Inferior parietal cortex (tissue), 1 donor: ENCODE results near the gene YBX2.
A peak's percentile ranks its signal among the peaks of the same experiment; 100 is the strongest.
"Not testable (repeated sequence)": the region's sequence is repeated elsewhere in the genome, so short reads cannot be mapped to it uniquely, and the experiment has no call there.

ENCODE experiments used
- DNase-seq: peaks from one replicate; pipeline ENCODE4 v3.0.0-alpha.2; 2016; ENCODE audit errors: extremely low spot score

The YBX2 gene

DNA sequence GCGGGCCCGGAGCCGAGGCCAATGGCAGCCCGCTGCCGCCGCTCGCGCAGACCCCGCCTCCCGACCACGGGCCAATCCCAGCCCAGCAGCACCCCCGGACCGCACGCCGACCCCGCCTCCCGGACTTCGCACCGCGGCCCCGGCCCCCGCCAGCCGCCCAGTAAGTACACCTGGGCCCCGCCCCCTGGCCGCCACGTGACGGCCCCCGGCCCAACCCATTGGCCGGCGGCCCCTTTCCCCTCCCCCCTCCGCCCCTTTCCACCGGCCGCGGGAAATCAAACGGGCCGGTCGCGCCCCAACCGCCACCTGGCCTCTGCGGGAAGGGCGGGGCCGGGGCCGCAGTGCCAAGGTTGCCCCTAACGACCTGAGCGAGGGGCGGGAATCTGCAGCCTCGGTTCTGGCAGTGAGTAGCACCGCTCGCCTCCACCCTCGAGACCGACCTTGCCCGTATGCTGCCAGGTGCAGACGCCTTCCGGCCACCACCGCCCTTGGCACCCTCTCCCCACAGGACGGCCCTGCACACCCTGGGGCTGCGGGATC, at the start of gene YBX2:
TSS of gene YBX2 (minus strand) at position 26 of the 540 bp plus-strand sequence. CDS start 139 bp downstream, outside the sequence.
- no peak for DNase-seq

DNA sequence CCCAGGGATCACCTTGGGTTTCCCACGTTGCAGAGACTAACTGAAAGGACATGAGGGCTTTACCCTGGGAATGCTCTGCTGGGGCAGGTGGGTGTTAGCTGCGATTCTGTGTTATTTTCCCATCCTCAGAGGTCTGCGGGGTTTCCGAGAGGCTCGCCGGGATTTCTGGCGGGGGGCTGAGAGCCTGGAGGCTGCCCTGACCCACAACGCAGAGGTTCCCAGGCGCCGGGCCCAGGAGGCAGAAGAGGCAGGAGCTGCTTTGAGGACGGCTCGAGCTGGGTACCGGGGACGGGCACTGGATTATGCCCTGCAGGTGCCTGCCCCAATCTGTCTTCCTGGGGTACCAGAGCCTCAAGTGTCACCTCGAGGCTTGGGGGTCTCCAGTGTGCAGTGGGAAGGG, 48.8 kb upstream of the YBX2 start:
- DNase-seq = no peak

DNA sequence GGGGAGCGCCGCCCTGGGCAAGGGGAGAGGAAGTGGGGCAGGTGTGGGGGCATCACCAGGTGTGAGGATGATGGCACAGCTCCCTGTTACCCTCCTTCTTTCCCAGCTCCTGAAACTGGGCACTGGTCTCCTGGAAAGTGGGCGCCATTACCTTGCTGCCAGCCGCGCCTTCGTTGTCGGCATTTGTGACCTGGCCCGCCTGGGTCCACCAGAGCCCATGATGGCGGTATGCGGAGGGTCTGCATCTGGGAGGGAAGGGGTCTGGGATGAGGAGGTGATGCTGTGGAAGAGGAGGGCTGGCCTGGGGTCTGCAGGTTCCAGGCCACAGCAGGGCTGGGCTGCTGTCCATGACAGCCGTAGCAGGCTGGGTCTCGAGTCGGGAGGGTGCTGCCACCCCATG, 47.4 kb upstream of the YBX2 start:
- DNase-seq = no peak

DNA sequence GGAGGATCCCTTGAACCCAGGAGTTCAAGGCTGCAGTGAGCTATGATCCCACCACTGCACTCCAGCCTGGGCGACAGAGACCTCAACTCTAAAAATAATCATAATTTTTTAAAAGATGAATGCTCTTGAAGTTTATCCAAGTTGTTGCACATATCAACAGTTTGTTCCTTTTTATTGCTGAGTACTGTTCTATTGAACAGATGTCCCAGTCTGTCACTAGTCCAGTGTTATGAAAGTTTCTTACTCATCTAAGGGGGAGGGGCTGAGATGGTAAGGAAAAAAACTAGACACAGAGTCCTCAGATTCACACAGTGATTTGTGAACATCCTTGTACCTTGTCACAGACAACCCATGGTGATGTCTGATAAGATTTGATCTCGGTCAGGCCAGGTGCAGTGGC, 45.7 kb upstream of the YBX2 start:
- DNase-seq = peak; percentile 11

DNA sequence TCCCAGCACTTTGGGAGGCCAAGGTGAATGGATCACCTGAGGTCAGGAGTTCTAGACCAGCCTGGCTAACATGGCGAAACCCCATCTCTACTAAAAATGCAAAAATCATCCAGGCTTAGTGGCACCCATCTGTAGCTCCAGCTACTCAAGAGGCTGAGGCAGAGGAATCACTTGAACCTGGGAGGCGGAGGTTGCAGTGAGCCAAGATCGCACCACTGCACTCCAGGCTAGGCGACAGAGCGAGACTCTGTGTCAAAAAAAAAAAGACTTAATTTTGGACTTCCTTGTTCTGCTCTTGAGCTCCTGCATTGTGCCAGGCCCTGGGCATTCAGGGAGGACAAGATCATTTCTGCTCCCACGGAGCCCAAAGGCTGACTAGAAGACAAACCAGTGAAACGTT, 43.2 kb upstream of the YBX2 start:
- not testable (repeated sequence) for DNase-seq

DNA sequence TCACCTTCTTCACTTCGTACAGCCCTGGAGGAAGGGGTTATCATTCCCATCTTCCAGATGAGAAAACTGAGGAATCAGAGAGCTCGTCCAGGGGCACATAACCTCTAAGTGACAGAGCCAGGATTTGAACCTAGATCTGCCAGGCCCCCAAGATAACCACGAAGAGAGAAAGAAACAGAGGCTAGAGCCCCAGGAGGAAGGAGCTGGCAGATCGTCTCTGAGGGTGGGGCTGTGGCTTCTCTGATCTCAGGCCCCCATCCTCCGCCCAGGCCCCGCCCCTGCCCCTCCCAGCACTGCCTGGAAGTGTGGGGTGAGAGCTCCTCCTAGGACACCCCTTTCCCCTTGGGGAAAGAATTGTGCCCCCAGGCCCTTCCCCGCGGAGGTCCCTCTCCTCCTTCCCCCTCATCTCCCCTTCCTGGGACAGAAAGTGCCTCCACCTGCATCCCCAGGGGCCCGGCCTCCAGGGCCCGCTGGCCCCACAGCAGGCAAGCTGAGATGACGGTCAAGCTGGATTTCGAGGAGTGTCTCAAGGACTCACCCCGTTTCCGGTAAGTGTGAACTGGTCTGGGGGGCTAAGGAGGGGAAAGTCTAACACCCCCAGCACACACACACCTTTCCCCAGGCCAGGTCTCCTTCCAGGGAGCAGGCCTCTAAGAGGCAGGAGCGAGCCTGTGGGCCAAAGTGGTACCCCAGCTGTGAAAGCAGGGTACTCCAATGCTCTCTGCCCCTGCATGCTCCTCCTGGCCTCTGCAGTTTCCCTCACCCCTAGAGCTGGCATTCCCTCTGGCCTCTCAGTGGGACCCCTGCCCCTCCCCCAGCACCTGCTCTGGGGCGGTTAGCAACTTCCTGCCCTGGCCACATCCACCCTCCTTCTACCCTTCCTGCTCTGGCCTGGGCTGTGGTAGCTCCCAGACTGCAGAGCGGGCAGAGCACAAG, 42.1 kb upstream of the YBX2 start, which contains the start of gene ACAP1:
TSS of gene ACAP1 (plus strand) at position 290 of the 936 bp plus-strand sequence. CDS start at position 496, 206 bp downstream.
- DNase-seq = no peak

DNA sequence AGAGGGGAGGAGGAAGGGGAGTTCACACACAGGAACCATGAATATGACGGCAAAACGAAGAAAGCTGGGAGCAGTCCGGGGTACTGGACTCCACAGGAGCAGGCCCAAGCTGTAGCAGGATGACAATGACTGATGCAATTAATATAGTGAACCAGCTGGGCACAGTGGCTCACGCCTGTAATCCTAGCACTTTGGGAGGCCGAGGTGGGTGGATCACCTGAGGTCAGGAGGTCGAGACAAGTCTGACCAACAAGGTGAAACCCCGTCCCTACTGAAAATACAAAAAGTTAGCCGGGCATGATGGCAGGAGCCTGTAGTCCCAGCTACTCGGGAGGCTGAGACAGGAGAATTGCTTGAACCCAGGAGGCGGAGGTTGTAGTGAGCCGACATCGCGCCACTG, 41.3 kb upstream of the YBX2 start:
- DNase-seq = not testable (repeated sequence)

DNA sequence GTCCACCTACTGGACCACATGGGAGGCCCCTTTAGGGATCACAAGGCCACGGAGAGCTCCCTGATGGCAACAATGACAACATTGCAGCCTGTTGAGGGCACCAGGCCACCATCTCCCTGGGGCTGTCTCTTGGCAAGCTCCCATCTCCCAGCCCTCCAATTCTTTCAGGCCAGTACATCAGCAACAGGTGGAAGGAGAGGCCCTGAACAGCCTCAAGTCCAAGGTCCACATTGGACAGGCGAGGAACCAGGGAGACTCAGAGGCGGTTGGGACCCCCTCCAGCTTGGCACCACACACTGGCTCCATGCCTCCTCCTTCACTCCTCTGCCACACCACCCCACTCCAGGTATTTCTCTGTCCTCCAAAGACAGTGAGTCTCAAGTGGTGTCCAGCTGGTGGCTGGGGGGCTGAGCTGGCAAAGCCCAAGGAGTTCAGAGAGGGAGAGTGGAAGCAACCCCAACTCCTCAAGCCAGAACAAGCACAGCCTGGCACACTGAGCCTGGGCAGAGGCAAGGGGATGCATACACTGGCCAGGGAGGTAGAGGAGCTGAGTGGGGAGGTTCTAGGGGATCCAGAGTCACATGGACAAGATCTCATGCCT, 40.6 kb upstream of the YBX2 start:
- DNase-seq = no peak

DNA sequence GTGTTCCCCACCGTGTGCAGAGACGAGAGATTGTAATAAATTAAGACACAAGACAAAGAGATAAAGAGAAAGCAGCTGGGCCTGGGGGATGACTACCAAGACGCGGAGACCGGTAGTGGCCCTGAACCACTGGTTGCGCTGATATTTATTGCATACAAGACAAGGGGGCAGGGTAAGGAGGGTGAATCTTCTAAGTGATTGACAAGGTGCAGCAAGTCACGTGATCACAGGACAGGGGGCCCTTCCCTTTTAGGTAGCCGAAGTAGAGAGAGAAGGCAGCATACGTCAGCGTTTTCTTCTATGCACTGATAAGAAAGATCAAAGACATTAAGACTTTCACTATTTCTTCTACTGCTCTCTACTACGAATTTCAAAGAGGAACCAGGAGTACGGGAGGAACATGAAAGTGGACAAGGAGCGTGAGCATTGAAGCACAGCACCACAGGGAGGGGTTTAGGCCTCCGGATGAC, 38.2 kb upstream of the YBX2 start:
- not testable (repeated sequence) for DNase-seq

DNA sequence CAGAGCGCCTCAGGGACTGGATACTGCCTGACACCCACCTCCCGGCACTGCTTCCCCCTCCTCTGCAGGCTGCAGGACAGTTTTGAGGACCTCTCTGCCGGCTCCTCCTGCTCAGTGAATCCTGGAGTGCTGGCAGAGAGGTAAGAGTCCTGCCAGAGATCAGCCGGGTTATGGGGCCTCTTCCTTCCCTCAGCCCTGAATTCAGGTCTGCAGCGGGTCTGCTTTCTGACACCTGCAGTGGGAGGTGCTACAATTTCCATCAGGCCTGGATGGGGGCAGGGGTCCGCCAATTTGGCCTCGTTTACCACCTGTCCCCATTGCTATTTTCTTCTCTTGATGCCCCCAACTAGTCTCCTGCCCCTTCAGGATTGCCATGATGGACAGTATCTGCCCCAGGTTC, 37.7 kb upstream of the YBX2 start:
- no peak for DNase-seq

DNA sequence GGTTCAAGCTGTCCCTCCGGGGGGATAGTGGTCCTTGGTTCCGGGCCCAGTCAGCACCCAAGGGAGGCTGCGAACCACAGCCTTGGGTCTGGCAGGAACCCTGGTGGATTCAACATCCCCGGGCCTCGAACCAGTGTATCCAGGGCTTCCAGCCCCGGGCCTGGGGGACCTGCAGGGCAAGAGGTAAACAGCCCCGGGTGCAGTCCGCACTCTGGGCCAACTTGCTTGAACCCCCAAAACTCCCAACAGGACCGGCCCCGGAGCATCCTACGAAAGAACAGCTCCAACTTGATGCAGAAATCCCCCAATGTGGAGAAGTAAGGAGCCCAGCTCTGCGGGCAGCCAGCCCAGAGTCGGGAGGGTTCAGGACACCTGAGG, 36.2 kb upstream of the YBX2 start:
- DNase-seq = no peak

DNA sequence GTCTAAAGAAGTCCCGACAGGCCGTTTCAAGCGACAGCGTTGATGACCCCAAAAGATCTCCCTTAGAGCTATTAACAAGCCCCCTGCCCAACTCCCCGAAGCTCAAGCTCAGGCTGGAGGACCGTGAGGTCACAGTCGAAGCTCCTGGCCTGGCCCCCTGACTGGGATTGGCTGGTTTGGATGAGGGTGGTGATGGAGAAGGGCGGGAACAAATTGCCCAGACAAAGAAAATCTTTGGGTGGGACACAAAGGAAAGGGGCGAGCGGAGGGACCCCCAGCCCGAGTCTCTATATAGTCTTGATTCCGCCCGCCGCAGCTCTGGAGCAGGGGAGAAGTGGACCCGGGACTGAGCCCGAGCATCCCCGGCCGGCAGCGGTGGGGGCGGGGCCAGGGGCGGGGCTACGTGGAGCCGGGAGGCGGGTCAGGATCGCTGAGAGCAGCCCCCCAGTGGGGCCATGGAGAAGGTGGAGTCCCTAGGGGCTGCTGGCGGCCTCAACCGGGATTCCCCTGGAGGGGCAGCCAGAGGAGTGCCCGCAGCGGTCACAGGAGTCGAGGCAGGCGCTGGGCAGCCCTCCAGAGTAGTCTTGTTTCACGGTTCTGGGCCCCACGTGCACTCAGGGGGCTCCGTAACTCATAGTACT, 35.7 kb upstream of the YBX2 start:
- peak; percentile 70 for DNase-seq

DNA sequence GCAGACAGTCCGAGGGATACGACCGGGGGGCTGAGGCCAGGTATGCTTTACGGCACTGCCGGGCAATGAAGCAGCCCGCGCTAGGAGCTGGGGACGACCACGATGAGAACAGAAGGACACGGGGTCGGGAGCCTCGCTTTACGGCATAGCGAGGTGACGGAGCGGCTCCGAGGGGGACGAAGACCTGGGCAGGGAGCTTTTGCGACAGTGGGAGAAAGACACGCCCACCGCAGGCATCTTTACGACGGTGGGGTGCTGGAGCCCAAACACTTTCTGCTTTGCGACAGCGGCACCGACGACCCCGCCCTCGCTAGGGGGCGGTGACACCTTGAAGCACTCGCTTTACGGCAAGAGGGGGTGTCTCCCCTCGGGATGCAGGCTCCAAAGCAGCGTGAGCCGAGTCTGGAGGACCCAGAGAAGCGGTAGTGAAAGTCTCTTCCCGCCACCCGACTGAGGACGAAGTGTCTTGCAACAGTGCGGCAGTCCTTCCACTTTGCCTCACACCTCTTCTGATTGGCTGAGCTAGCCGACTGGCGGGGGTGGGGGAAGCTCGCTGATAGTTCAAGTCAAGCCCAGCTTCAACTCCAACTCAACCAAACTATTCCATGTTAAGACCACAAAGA, 35.0 kb upstream of the YBX2 start:
- DNase-seq = peak; percentile 98

DNA sequence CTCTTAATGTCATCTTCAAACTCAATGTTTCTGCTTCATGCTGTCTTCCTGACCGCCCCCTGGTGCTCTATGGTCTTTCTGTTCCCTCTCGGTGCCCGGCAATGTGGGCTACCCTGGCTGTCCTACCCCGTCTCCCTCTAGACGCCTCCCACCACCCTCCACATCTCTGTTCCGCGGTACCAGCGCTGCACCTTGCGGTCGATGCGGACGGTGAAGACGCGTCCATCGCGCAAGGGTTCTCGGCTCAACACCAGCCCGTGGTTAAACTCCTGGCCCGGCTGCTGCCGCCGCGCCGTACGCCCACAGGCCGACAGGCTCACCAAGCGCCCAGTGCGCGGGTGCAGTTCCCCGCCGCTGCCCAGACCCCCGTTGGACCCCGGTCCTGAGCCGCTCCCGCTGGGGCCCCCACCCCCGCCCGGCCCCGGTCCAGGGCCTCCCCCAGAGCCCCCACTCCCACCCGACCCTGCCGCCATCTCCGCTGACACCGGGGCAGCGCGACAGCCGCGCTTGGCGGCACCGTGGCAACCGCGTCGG, 34.5 kb upstream of the YBX2 start, which contains the start of gene NEURL4:
TSS of gene NEURL4 (minus strand) at position 496 of the 534 bp plus-strand sequence. CDS start at position 473, 23 bp downstream.
- no peak for DNase-seq

DNA sequence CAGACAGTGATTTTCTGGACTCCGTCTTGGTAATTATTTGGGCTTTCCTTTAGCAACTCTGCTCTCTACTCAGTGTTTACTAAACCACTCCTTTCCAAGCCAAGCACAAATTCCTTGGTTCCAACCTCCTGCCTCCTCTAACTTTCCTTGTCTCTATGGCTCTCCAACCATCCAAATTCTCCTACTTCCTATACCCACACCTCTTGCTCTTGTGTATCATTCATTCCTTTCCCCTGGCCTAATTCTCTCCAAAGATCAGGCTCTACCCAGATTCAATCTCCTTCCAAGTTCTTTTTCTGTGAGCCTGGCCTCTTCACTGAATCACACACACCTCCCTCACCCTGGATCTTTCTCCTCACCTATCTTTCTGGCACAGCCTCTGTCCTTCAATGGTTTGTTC, 33.6 kb upstream of the YBX2 start:
- DNase-seq = no peak

DNA sequence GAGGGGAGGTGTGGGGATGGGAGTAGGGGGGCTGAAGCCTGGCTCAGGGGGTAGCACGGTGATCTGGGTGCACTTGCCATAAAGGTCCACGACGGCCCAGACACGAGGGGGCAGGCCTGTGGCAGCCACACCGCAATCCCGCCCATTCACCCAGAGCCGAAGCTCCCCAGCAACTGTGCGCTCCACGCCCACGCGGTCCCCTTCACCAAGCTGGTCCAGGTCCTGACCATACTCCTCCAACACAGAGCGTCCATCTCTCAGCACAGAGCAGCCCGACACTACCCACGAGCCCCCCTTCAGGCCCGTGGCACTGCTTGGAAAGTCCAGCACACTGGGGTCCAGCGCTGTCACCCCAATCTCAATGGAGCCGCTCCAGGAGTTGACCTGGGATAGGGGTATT, 33.1 kb upstream of the YBX2 start:
- DNase-seq = no peak

DNA sequence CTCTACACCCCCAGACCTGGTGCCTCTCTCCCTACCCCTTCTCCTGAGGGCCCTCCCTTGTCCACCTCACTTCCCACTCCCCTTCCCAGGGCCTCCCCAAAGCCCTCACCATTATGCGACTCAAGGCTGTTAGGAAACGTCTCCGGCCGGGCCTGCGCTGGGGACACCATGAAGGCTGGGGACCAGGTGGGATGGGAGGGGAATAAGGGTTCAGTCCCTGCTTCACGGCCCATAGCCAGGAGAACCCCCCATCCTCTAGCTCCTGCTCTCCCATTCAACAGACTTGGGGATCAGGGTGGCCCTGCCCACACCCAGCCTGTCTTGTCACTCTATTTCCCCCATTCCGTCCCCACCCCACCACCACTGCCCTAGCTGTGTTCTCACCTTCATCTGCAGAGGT, 32.6 kb upstream of the YBX2 start:
- no peak for DNase-seq

DNA sequence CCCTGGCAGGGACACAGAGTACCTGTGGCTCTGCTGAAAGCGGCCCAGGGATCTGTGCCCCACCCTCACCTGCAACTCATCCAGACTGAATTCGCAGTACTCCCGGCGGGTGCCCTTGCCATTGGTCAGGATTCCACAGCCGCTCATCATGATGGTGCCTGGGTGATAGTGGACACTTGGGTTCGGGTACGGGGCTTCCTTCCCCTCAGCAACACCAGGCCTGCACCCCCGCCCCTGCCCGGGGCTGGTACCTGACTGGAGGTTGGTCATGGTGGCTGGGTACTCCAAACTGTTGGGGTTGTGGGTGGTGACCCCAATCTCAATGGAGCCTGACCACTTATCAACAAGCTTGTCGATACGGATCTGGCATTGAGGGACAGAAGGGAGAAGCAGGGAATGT, 31.7 kb upstream of the YBX2 start:
- DNase-seq = no peak

DNA sequence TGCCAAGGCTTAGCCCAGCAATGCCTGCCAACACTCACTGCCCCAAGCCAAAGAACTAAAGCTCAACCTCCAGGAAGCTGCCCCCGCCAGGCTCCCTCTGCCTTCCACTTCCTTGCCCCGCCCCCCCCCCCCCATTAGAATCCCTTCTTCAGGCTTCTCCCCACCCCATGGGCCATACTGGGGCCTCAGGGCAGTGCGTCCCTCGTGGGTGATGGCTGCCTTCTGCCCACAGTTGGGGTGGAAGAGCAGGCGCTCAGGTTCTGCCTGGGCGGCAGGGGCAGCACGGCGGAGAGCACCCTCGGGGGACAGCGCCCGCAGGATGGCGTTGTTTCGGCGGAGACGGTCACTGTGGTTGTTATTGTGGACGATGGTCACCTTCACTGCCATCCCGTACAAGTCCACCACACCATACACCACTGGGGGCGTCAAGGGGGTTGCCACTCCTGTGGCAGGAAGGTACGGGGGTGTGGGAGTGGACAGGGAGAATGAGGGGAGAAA, 30.6 kb upstream of the YBX2 start:
- no peak for DNase-seq

DNA sequence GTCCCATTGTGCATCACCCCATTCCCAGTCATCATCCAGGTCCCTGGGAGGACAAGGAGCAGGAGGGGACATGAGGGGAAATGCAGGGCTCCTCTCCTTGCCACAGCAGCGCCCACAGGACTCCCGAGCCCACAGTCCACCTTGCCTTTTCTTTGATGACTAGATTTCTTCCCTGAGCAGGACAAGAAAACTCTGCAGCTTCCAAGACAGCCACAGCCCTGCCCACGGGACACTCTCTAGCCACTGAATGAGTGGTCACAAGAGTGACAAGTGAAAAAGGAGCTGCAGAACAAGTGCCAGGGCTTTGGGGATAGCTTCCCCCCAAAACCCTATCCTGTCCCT, 30.0 kb upstream of the YBX2 start:
- no peak for DNase-seq

DNA sequence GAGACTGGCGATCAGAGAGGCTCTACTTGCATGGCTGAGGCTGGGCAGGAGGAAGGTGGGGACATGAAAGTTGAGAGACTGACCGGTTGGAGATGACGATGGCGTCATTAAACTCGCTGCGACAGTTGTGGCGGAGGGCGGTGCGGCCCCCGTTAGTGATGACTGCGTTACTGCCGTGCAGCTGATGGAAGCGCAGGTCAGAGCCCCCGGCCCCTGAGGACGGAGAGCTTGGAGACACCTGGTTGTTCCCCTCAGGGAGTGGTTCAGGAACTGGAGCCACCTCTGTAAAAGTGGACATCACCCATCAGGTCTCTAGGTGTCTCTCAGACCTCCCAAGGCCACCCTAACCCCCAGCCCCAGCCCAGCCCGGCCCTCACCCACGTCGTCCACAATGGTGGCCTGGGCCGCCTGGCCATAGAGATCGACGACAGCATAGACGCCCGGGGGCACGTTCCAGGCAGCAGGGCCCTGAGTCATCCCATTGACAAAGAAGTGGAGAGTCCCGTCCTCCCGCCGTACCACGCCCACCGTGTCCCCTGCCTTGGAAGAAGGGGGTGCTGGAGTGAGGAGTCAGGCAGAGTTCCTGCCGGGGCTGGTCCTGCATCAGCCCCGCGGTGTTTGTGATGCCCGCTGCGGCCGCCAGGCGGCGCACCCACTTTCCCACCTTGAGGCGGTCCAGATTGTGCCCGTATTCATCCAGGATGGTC, 29.4 kb upstream of the YBX2 start:
- no peak for DNase-seq
